Caco-2 (cell line): ENCODE results near the gene MAP7. TPM values are rescaled to one million over a fixed set of nuclear protein-coding genes. Genes with fewer than 3 reads are reported as not detected.
A peak's percentile ranks its signal among the peaks of the same experiment; 100 is the strongest.

Experiments
- Bru-seq: library from RNA; stranded (reverse); fragments of 400-500 nt; gene quantifications from one replicate; lab custom pipeline; 2021; lab: Mats Ljungman, UMichigan
- BruChase-seq, 2 experiments: library from RNA; stranded (reverse); fragments of 400-500 nt; gene quantifications; one replicate each; lab custom pipeline; 2021; lab: Mats Ljungman, UMichigan
- BruUV-seq: library from RNA; stranded (reverse); fragments of 400-500 nt; replicated peaks from 2 replicates; lab custom pipeline; 2021; lab: Mats Ljungman, UMichigan
- CTCF ChIA-PET: fragments of 300-600 bp; sonication (Branson Sonifier 250); formaldehyde crosslinking; loops from one replicate; lab custom pipeline; 2022; ENCODE audit warnings: antibody characterized with exemption; lab: Charles Lee
- POLR2A ChIA-PET: fragments of 300-600 bp; sonication (Branson Sonifier 250); formaldehyde crosslinking; loops from one replicate; lab custom pipeline; 2022; ENCODE audit warnings: antibody characterized with exemption; lab: Charles Lee
- DNase-seq, 2 experiments: peaks; one replicate each; pipeline versions ENCODE4 v3.0.0 to v3.0.0-alpha.2; 2020 to 2022
- H3K27me3 ChIP-seq: replicated peaks from 2 replicates; pipeline ENCODE4 v1.6.0; 2011; ENCODE audit warnings: low read length; ENCODE audit not compliant: control insufficient read depth, insufficient read depth
- H3K36me3 ChIP-seq: 2 replicates; pipeline ENCODE4 v1.5.1; 2011; ENCODE audit warnings: low read length; ENCODE audit not compliant: control insufficient read depth, insufficient read depth
- H3K4me1 ChIP-seq: fragments of 250-450 bp; sonication (Bioruptor Pico); 2 replicates; pipeline ENCODE4 v1.5.1; 2020; ENCODE audit warnings: mild to moderate bottlenecking
- H3K4me3 ChIP-seq: 2 replicates; pipeline ENCODE4 v1.5.1; 2011; ENCODE audit warnings: low read depth, mild to moderate bottlenecking, control low read depth, low read length
- H3K9me3 ChIP-seq: fragments of 250-450 bp; sonication (Bioruptor Pico); 2 replicates; pipeline ENCODE4 v1.5.1; 2020; ENCODE audit warnings: mild to moderate bottlenecking, moderate library complexity
- H3K27ac Mint-ChIP-seq: one replicate; pipeline ENCODE4 v1.8.0; 2022; ENCODE audit warnings: mixed read lengths; ENCODE audit not compliant: unreplicated experiment
- H3K27me3 Mint-ChIP-seq: one replicate; pipeline ENCODE4 v1.8.0; 2022; ENCODE audit warnings: mixed read lengths; ENCODE audit not compliant: insufficient read depth, unreplicated experiment
- H3K36me3 Mint-ChIP-seq: one replicate; pipeline ENCODE4 v1.8.0; 2022; ENCODE audit warnings: mild to moderate bottlenecking, mixed read lengths; ENCODE audit not compliant: insufficient read depth, unreplicated experiment
- H3K4me1 Mint-ChIP-seq: one replicate; pipeline ENCODE4 v1.8.0; 2022; ENCODE audit warnings: low read depth, mixed read lengths; ENCODE audit not compliant: unreplicated experiment
- H3K4me3 Mint-ChIP-seq: one replicate; pipeline ENCODE4 v1.8.0; 2022; ENCODE audit warnings: mild to moderate bottlenecking, moderate library complexity, mixed read lengths; ENCODE audit not compliant: unreplicated experiment
- H3K9me3 Mint-ChIP-seq: one replicate; pipeline ENCODE4 v1.8.0; 2022; ENCODE audit warnings: mixed read lengths; ENCODE audit not compliant: unreplicated experiment
- CTCF ChIP-seq, 2 experiments: fragments of 200-600 bp in 1 of 2; IDR thresholded peaks; 1 replicate in 1 of 2; 2 replicates in 1 of 2; pipeline versions ENCODE4 v1.5.1 to v1.8.0; 2011 to 2022; ENCODE audit warnings: antibody characterized with exemption in 1 of 2, control low read depth in 1 of 2, inconsistent platforms in 1 of 2, low read depth in 1 of 2, low read length in 1 of 2, mild to moderate bottlenecking in 1 of 2, moderate library complexity in 1 of 2; ENCODE audit not compliant: insufficient read depth in 1 of 2, severe bottlenecking in 1 of 2, unreplicated experiment in 1 of 2
- intact Hi-C: fragments of 100-400 bp; cut with micrococcal nuclease; formaldehyde crosslinking; loops from one replicate; pipeline ENCODE4 v1.10.0; 2022; ENCODE audit not compliant: unreplicated experiment
- long read RNA-seq: library from polyadenylated mRNA; stranded (forward); transcript quantifications from one replicate; pipeline ENCODE4 v2.0.0, GENCODE V29; 2022
- total RNA-seq: library from RNA; stranded (reverse); gene quantifications from 2 replicates; pipeline ENCODE4 v1.2.3, GENCODE V29; 2022

The MAP7 gene
- total RNA-seq (55.3 and 57.4 TPM in 2 replicates), Bru-seq, nascent RNA (percentile 85 among the genes with signal in this experiment), BruChase-seq, experiment 1, labeled RNA remaining after a 2-hour chase (percentile 82 among the genes with signal in this experiment), BruChase-seq, experiment 2, labeled RNA remaining after a 6-hour chase (percentile 80 among the genes with signal in this experiment)
- long read RNA-seq, full-length matches to known transcripts, result 101 of 131 reads
- long read RNA-seq, partial matches to known transcripts, result 19 of 131 reads
- long read RNA-seq, other reads (novel, unspliced or antisense), result 11 of 131 reads

- no TSS peak for BruUV-seq
- H3K27me3 Mint-ChIP-seq, result no peaks in the 10 kb centered on the region
- peak; percentile 57 to 92 for TF ChIP-seq CTCF (IDR thresholded peaks at IDR 0.05; ENCODE audit: insufficient read depth in 1 of 2, low read depth in 1 of 2, low read length in 1 of 2, severe bottlenecking in 1 of 2, unreplicated experiment in 1 of 2)
- Histone ChIP-seq H3K36me3 (no peaks in the 10 kb centered on the region), H3K9me3 (no peaks in the 10 kb centered on the region), H3K4me1 (peaks cover 8% of the 10 kb centered on the region), H3K27me3 (no peaks in the 10 kb centered on the region), H3K4me3 (peak within 1 kb of the TSS; percentile 94)
- peak; percentile 91 to 97 for DNase-seq
- peaks cover 21% of the 10 kb centered on the region for H3K4me1 Mint-ChIP-seq
- H3K27ac Mint-ChIP-seq, result peak within 1 kb of the TSS; percentile 83
- no peaks in the 10 kb centered on the region for H3K9me3 Mint-ChIP-seq
- ChIA-PET POLR2A (interaction anchor here (1.3 to 1.5 kb wide), 2 partner anchors 261 to 300 kb away, joined by 6 to 23 read pairs; partner anchors contain the start of genes BCLAF1 and MTFR2), CTCF (interaction anchor here (0.6 to 2.3 kb wide), 27 partner anchors 10 to 309 kb away, joined by 3 to 16 read pairs (median 5); partner anchors contain the start of genes BCLAF1 and MAP3K5)
- intact Hi-C loops, result loop anchor here (1.0 to 2.0 kb wide), 4 partner anchors 52 to 300 kb away; partner anchors contain the start of genes MAP3K5 and MTFR2
- H3K4me3 Mint-ChIP-seq, result peak within 1 kb of the TSS; percentile 81
- peaks cover 6% of the 10 kb centered on the region for H3K36me3 Mint-ChIP-seq
Measured at GRCh38 chr6:136550330-136551071, at the start of gene MAP7. TSS of gene MAP7 (minus strand) at chr6:136550422. CDS start at chr6:136550408, 14 bp downstream.

- Histone ChIP-seq H3K27me3 (no peaks in the 10 kb centered on the region), H3K36me3 (no peaks in the 10 kb centered on the region), H3K4me1 (0 out of 2 replicates have a peak, but pooled peaks cover 3% of the 10 kb centered on the region), H3K4me3 (no peak overlapping the region), H3K9me3 (no peaks in the 10 kb centered on the region)
- intact Hi-C loops, result no loop called here
- POLR2A ChIA-PET, result no interaction called here
- TF ChIP-seq CTCF (IDR thresholded peaks at IDR 0.05; ENCODE audit: insufficient read depth in 1 of 2, low read depth in 1 of 2, low read length in 1 of 2, severe bottlenecking in 1 of 2, unreplicated experiment in 1 of 2), result no peak
- BruUV-seq, result no TSS peak
- CTCF ChIA-PET, result interaction anchor here (0.7 kb wide), 1 partner anchor 43 kb away, joined by 3 read pairs; no protein-coding TSS in a partner anchor
- no peaks in the 10 kb centered on the region for H3K9me3 Mint-ChIP-seq
- H3K27me3 Mint-ChIP-seq, result no peaks in the 10 kb centered on the region
- no peak overlapping the region for H3K27ac Mint-ChIP-seq
- no peak for DNase-seq
- H3K4me3 Mint-ChIP-seq, result no peak overlapping the region
- peaks cover 11% of the 10 kb centered on the region for H3K4me1 Mint-ChIP-seq
- H3K36me3 Mint-ChIP-seq, result no peaks in the 10 kb centered on the region
Measured at GRCh38 chr6:136599329-136600011, 49.2 kb upstream of the MAP7 start.

- CTCF ChIA-PET, result no interaction called here
- BruUV-seq, result no TSS peak
- Mint-ChIP-seq H3K27ac (no peak overlapping the region), H3K4me1 (peaks cover 11% of the 10 kb centered on the region), H3K9me3 (no peaks in the 10 kb centered on the region), H3K27me3 (no peaks in the 10 kb centered on the region), H3K4me3 (no peak overlapping the region), H3K36me3 (no peaks in the 10 kb centered on the region)
- POLR2A ChIA-PET, result no interaction called here
- TF ChIP-seq CTCF (IDR thresholded peaks at IDR 0.05; ENCODE audit: insufficient read depth in 1 of 2, low read depth in 1 of 2, low read length in 1 of 2, severe bottlenecking in 1 of 2, unreplicated experiment in 1 of 2), result no peak
- H3K4me3 ChIP-seq, result no peak overlapping the region
- DNase-seq, result no peak
- H3K4me1 ChIP-seq, result 0 out of 2 replicates have a peak, but pooled peaks cover 3% of the 10 kb centered on the region
- no peaks in the 10 kb centered on the region for H3K9me3 ChIP-seq
- H3K36me3 ChIP-seq, result no peaks in the 10 kb centered on the region
- intact Hi-C loops, result no loop called here
- H3K27me3 ChIP-seq, result no peaks in the 10 kb centered on the region
Measured at GRCh38 chr6:136598048-136598447, 47.8 kb upstream of the MAP7 start.
